ENCODE results near the gene LANCL1. TPM values are rescaled to one million over a fixed set of nuclear protein-coding genes. Genes with fewer than 3 reads are reported as not detected.

Gene LANCL1
- total RNA-seq, 1 donor from 2014 or later = 29.5 TPM

DNA sequence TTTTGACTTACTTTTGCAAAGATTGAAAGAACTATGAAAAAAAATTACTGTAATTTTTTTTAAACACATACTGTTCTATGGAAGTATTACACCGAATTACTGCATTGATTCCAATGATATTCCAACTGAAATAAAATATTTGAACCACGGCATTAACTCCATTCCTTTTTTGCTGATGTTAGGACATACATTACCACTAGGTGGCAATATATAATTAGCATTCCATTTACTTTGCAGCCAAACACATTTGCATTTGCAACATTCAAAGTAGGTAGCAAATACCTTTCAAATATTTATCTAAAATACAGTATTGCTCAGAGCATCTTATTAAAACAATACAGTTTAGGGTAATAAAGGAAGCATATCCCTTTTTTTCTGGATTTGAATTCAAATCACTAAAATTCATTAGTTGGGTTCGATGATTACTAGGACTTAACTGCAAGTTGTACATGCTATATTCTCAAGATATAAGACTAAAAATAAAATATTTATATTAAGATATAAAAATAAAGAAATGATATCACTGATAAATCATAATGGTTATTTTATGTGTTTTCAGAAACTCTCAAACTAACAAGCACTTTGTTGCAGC is 31.3 kb downstream of the LANCL1 start:
- Histone ChIP-seq H3K4me3 (ENCODE audit: low read depth, low read length) (no peak overlapping the region), H3K36me3 (ENCODE audit: control insufficient read depth, insufficient read depth, low read length) (no peaks in the 10 kb centered on the region), H3K27me3 (ENCODE audit: control insufficient read depth, insufficient read depth, low read length) (no peaks in the 10 kb centered on the region)
- TF ChIP-seq, protein P1, sequence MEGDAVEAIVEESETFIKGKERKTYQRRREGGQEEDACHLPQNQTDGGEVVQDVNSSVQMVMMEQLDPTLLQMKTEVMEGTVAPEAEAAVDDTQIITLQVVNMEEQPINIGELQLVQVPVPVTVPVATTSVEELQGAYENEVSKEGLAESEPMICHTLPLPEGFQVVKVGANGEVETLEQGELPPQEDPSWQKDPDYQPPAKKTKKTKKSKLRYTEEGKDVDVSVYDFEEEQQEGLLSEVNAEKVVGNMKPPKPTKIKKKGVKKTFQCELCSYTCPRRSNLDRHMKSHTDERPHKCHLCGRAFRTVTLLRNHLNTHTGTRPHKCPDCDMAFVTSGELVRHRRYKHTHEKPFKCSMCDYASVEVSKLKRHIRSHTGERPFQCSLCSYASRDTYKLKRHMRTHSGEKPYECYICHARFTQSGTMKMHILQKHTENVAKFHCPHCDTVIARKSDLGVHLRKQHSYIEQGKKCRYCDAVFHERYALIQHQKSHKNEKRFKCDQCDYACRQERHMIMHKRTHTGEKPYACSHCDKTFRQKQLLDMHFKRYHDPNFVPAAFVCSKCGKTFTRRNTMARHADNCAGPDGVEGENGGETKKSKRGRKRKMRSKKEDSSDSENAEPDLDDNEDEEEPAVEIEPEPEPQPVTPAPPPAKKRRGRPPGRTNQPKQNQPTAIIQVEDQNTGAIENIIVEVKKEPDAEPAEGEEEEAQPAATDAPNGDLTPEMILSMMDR (IDR thresholded peaks at IDR 0.05; ENCODE audit: insufficient read depth, low read length, poor library complexity, severe bottlenecking) = peak; percentile 57
- DNase-seq (ENCODE audit: low read depth) = no peak

DNA sequence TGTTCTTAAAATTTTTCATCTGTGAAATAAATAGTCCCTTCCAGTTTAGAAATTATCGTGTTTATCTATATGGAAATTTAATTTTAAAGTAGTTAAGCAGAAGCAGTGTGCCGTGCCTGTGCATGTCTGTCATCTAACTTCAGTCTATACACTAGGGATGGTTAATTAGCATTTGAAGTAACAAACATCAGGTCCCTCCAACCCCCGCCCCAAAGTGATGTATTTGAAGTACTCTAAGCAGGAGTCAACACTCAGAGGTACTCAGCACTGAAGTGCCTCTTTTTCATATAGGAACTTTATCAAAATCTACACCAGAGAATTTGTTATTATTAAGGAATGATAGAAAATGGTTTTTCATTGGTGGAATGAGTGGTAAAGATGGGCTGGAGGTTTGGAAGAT is 33.0 kb downstream of the LANCL1 start:
- no peak overlapping the region for H3K4me3 ChIP-seq (ENCODE audit: low read depth, low read length)
- H3K36me3 ChIP-seq (ENCODE audit: control insufficient read depth, insufficient read depth, low read length) = no peaks in the 10 kb centered on the region
- TF ChIP-seq, protein P1 (IDR thresholded peaks at IDR 0.05; ENCODE audit: insufficient read depth, low read length, poor library complexity, severe bottlenecking) = no peak
- H3K27me3 ChIP-seq (ENCODE audit: control insufficient read depth, insufficient read depth, low read length) = no peaks in the 10 kb centered on the region
- no peak for DNase-seq (ENCODE audit: low read depth)

DNA sequence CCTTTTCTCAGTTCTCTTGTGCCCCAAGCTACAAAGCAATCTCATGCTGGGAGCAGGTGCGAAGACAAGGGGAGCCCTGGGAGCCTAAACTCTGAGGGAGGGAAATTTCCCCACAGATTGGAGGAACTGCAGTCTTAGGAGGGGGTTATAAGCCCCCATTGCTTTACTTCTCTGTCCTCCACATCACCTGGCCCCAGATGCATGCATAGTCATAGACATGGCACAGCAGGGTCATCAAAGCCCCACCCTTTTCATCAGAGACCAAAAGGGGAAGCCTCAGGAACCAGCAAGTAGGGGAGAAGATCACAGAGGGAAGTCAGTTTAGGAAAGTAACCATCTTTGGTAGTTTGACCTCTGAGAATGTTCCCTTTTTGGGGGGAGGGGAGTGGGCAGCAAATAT is 33.7 kb downstream of the LANCL1 start:
- TF ChIP-seq, protein P1 (IDR thresholded peaks at IDR 0.05; ENCODE audit: insufficient read depth, low read length, poor library complexity, severe bottlenecking) = no peak
- Histone ChIP-seq H3K4me3 (ENCODE audit: low read depth, low read length) (no peak overlapping the region), H3K27me3 (ENCODE audit: control insufficient read depth, insufficient read depth, low read length) (no peaks in the 10 kb centered on the region), H3K36me3 (ENCODE audit: control insufficient read depth, insufficient read depth, low read length) (no peaks in the 10 kb centered on the region)
- DNase-seq (ENCODE audit: low read depth) = no peak

DNA sequence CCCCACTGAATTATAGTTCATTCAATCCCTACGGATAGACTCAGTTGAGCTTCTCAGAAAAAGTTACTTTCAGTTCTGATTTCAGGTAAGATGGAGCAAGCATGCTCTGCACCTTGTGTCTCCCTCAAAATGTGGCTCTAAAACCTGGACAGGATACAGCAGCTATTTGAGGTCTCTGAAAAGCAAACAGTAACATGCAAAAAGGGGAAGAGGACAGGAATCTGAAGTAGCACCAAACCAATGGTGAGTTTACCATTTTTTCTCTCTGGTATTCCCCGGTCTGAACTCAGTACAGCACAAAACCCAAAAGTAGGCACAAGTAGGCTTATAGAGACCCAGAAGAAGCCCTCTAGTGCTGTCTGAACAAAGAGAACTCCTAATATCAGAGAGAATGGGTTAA is 34.1 kb downstream of the LANCL1 start:
- TF ChIP-seq, protein P1 (IDR thresholded peaks at IDR 0.05; ENCODE audit: insufficient read depth, low read length, poor library complexity, severe bottlenecking) = no peak
- no peaks in the 10 kb centered on the region for H3K36me3 ChIP-seq (ENCODE audit: control insufficient read depth, insufficient read depth, low read length)
- no peak for DNase-seq (ENCODE audit: low read depth)

DNA sequence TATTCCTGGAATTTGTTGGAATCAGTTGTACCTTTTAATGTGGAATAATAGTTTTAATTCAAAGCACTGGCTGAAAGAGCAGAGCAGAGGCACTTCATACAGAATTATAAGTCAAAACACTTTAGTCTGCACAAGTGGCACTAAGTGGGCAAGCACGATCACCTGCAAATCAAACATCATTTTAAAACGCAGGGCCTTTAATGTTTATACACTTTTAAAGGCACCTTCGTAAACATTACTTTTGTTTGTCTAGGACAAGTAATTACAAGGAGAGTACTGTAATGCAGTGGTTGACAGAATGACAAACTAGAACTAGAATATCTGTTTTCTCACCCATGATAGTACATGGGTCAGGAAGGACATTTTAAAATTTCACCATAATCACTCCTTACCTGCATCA is 36.4 kb downstream of the LANCL1 start:
- TF ChIP-seq, protein P1 (IDR thresholded peaks at IDR 0.05; ENCODE audit: insufficient read depth, low read length, poor library complexity, severe bottlenecking) = no peak
- Histone ChIP-seq H3K36me3 (ENCODE audit: control insufficient read depth, insufficient read depth, low read length) (no peaks in the 10 kb centered on the region), H3K4me3 (ENCODE audit: low read depth, low read length) (no peak overlapping the region), H3K27me3 (ENCODE audit: control insufficient read depth, insufficient read depth, low read length) (no peaks in the 10 kb centered on the region)
- no peak for DNase-seq (ENCODE audit: low read depth)

More for the DNA sequence above, 34.1 kb downstream of the LANCL1 start:
- no peak overlapping the region for H3K4me3 ChIP-seq (ENCODE audit: low read depth, low read length)
- no peaks in the 10 kb centered on the region for H3K27me3 ChIP-seq (ENCODE audit: control insufficient read depth, insufficient read depth, low read length)

DNA sequence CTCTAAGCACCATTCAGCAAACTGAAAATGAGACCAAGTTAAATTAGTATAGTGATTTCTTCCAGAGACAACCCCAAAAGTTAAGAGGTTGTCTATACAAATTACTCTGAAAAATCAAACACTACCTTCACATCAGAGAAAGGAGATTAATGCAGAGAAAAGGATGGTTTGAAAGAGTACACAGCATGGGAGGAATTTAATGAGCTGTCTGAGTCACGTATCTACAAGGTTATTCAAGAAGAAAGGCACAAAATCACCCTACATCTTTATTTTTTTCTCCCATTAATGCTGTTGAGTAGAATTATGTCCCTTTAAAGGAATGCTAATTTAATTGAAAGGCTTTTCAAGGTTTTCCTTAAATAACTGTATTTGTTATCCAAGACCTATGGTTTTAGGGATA is 41.1 kb downstream of the LANCL1 start:
- Histone ChIP-seq H3K4me3 (ENCODE audit: low read depth, low read length) (no peak overlapping the region), H3K36me3 (ENCODE audit: control insufficient read depth, insufficient read depth, low read length) (no peaks in the 10 kb centered on the region), H3K27me3 (ENCODE audit: control insufficient read depth, insufficient read depth, low read length) (no peaks in the 10 kb centered on the region)
- no peak for DNase-seq (ENCODE audit: low read depth)
- TF ChIP-seq, protein P1 (IDR thresholded peaks at IDR 0.05; ENCODE audit: insufficient read depth, low read length, poor library complexity, severe bottlenecking) = no peak

Data from kidney epithelial cell (primary cell).